Measurements from ENCODE around the gene ESR1.
"Not testable (repeated sequence)": the region's sequence is repeated elsewhere in the genome, so short reads cannot be mapped to it uniquely, and the experiment has no call there.

ESR1 gene

GRCh38 chr6:152059909-152060308 is 252.4 kb downstream of the ESR1 start:
- no peak for DNase-seq

GRCh38 chr6:152062476-152062875 is 255.0 kb downstream of the ESR1 start:
- DNase-seq: no peak

GRCh38 chr6:152063170-152063921 is 255.9 kb downstream of the ESR1 start:
- DNase-seq: no peak

- no peak for DNase-seq
Observed at GRCh38 chr6:152068622-152069261, 261.3 kb downstream of the ESR1 start.

GRCh38 chr6:152070556-152070955 is 263.1 kb downstream of the ESR1 start:
- no peak for DNase-seq

- no peak for DNase-seq
Observed at GRCh38 chr6:152071318-152071717, 263.8 kb downstream of the ESR1 start.

- DNase-seq: no peak
Observed at GRCh38 chr6:152071843-152072242, 264.4 kb downstream of the ESR1 start.

GRCh38 chr6:152076242-152076641 is 268.8 kb downstream of the ESR1 start:
- not testable (repeated sequence) for DNase-seq

GRCh38 chr6:152078001-152078400 is 270.5 kb downstream of the ESR1 start:
- DNase-seq: no peak

GRCh38 chr6:152078804-152079203 is 271.3 kb downstream of the ESR1 start:
- no peak for DNase-seq

- no peak for DNase-seq
Observed at GRCh38 chr6:152085451-152085921, 278.0 kb downstream of the ESR1 start.

GRCh38 chr6:152086223-152086873 is 278.9 kb downstream of the ESR1 start:
- no peak for DNase-seq

- no peak for DNase-seq
Observed at GRCh38 chr6:152087096-152087495, 279.6 kb downstream of the ESR1 start.

- no peak for DNase-seq
Observed at GRCh38 chr6:152087701-152088100, 280.2 kb downstream of the ESR1 start.

- no peak for DNase-seq
Observed at GRCh38 chr6:152089992-152090391, 282.5 kb downstream of the ESR1 start.

GRCh38 chr6:152091201-152091600 is 283.7 kb downstream of the ESR1 start:
- DNase-seq: no peak

GRCh38 chr6:152091851-152092341 is 284.4 kb downstream of the ESR1 start:
- no peak for DNase-seq

GRCh38 chr6:152093711-152094110 is 286.2 kb downstream of the ESR1 start:
- DNase-seq: no peak

- no peak for DNase-seq
Observed at GRCh38 chr6:152094276-152094675, 286.8 kb downstream of the ESR1 start.

- DNase-seq: peak; percentile 61
Observed at GRCh38 chr6:152094992-152095592, 287.6 kb downstream of the ESR1 start.

GRCh38 chr6:152096863-152097496 is 289.5 kb downstream of the ESR1 start:
- no peak for DNase-seq

- no peak for DNase-seq
Observed at GRCh38 chr6:152098683-152099082, 291.2 kb downstream of the ESR1 start.
